ENCODE results near the gene MRE11. TPM values are rescaled to one million over a fixed set of nuclear protein-coding genes. Genes with fewer than 3 reads are reported as not detected.
A peak's percentile ranks its signal among the peaks of the same experiment; 100 is the strongest.
"Not testable (repeated sequence)": the region's sequence is repeated elsewhere in the genome, so short reads cannot be mapped to it uniquely, and the experiment has no call there.

MRE11 gene
- polyA plus RNA-seq, 3 donors, result 20.8 to 30.5 (median 30.2) TPM

DNA sequence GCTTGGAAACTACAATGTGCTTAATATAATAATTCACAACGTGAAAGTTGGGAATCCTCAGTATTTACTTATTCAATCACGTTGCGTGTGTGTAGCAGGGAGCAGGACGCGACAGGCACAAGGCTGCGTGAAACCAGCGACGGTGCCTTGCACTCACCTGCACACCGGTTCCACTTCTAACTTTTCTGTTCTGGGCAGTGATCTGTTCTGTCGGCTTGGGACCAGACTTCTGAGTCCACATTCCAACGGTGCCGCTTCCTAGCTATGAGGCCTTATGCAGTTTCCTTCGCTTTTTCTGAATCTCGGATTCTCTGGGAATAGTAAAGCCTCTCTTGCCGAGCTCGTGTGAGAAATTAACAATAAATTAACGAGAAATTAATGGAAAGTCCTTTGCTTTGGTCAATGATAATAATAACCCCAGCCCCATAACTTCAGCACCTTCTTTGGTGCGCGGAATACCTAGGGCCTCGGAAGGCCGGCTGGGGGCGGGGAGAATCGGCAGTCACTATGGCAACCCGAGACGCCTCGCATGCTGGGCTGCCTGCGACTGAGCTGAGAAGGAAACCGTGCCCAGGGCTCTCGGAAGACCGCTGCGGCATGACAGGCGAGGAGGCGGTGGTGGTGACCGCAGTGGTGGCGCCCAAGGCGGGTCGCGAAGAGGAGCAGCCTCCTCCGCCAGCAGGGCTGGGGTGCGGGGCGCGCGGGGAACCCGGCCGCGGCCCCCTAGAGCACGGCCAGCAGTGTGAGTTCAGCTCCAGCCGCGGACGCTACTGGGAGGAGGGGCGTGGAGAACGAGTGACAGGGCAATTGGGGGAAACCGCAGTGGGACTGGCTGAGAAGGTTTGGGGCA is 18.5 kb upstream of the MRE11 start, which contains the start of gene C11orf97:
Gene C11orf97, plus strand, starts transcription at position 530 of the 850 bp plus-strand sequence. Its CDS starts 68 bp downstream, at position 598.
- DNase-seq, result peak; percentile 53

DNA sequence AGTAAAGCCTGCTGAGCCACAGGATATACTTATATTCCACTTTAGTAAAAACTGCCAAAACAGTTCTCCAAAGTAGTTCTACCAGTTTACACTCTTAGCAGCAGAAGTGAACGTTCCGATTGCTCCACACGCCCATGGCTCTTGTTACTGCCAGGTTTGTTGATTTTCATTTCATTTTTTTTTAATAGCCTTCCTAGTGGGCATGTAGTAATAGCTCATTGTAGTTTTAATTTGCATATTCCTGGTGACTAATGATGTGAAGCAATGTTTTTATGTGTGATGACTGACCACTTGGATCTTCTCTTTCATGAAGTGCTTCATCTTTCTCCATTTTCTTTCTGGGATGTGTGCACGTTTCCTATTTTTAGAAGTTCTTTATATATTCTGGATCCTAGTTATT is 13.8 kb upstream of the MRE11 start:
- no peak for DNase-seq

DNA sequence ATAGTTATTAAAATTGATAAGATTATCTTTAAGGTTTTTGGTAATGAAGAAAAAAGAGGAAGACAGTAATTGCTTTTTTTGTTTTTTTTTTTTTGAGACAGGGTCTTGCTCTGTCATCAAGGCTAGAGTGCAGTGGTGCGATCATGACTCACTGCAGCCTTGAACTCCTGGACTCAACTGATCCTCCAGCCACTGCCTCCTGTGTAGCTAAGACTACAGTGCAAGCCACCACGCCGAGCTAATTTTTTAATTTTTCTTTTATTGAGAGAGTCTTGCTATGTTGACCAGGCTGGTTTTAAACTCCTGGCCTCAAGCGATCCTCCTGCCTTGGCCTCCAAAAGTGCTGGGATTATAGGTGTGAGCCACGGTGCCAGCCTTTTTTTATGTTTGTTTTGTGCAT is 12.9 kb upstream of the MRE11 start:
- not testable (repeated sequence) for DNase-seq

DNA sequence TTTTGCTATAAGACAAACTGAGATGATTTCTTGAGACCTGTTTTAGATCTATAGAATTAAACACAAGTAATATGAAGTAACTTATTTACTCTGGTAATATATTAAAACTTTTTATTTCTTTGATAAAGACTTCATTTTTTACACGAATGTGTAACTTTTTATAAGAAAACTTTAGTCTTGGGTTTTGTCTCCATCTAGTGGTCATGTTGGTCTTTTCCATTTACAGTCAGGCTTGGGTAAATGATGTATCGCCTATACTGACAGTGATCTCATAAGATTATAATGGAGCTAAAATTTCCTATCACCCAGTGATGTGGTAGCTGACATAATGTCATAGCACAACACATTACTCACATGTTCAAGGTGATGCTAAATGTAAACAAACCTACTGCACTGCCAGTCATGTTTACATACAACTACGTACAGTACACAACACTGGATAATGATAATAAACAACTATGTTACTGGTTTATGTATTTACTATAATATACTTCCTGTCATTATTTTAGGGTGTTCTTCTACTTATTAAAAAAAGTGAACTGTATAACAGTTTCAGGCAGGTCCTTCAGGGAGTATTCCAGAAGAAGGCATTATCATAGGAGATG is 11.1 kb upstream of the MRE11 start:
- DNase-seq, result no peak

DNA sequence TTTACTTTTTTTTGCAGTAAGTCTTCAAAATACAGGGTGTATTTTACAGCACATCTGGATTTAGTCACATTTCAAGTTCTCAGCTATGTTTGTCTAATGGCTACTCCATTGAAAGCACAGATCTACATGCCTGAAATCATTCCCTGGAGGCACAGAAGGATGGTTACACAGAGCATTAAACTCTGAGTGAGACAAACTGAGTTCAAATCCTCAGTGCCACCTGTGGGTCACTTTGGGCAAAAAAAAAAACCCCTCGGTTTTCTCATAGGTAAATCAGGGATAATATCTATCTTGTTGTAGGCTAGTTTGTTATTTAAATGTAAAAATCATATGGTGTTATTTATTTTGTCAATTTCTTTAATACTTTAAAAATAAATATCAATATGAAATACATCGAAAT is 7.9 kb upstream of the MRE11 start:
- no peak for DNase-seq

DNA sequence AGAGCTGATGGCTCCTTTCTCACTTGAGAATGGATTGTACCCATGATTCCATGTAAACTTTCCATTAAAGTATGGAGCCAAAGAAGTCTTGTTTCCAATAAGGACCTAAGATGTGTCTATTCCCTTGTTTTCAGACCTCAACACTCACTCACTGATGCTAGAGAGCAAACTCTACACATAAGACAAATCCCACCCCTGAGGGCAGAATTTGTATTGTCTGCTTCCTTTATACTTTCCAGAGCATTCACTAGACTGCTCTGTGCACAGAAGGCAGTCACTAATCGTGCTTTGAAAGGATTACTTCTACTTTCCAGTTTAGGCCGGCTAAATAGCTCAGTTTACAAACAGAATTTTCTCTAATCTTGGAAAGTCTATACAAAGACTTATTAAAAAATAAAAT is 6.5 kb upstream of the MRE11 start:
- no peak for DNase-seq

DNA sequence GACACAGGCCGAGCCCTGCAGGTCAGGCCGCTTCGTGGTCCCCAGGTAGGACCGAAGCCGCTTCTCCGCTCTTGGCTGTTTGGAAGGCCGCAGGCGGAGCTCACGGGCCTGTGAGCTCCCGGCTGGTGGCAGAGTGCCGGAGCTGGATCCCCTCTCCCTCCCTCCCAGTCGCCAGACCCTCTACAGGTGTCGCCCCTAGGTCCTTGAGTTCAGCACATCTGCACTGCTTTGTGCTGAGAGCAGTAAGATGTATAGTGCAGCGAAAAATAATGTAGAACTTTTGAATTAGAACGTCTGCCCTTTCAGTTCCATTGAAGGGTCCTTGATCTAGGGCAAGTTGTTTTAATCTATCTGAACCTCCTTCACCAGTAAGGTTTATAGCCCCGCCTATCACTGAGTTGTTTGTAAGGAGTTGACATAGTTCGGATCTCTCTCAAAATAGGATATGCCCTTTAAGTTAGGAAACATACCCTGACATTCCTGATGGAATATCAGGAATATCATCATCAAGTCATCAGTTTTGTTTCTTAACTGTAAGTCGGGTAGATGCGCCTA is 559 bp upstream of the MRE11 start:
- no peak for DNase-seq

DNA sequence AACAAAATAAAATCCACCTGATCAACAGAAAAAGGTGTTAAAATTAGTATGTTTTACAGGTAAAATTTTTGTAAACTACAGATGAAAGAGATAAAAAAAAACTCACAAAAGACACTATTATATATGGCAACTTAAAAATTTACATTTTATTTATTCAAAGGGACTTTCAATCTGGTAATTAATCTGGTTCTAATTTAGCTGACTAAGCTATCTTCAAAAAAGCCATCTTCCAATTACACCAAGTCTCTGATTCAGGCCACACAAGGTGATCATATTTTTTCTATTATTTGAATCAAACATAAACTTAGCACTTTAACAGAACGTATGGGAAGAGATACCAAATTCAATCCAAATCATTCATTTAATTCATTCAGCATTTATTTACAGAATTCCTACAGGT is 7.6 kb downstream of the MRE11 start:
- DNase-seq, result no peak

DNA sequence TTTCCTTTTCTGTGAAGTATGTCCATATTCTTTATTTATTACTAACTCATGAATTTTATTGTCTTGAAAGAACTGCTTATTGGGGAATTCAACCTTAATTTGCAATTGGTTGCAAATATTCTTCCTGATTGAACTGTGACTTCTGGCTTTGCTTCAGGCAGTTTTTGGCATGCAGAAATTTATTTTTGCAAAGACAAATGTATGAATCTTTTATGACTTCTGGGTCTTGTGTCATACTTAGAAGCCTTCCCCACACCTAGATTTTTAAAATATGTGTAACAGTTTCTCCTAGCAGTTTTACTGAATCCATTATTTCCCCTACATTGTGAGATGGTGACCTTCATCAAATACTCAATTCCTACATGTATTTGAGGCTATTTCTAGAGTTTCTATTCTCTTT is 12.3 kb downstream of the MRE11 start:
- no peak for DNase-seq

DNA sequence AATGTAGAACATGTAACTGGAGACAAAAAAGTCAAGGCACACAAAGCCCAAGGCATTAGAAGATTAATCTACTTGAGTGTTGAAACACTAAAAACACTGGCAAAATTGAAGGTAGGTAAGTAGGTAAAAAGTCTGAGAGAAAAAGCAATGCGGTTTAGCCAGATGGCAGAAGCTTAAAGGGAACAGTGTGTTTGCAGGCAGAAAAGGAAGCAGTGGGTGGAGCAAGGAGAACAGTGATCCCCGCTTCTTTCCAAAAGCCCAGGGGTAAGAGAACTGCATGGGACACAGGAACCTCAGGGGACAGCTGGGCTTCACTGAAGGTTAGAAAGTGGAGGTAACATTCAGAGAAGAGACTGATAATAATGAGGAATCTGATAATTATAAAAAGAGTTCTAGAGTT is 16.0 kb downstream of the MRE11 start:
- no peak for DNase-seq

DNA sequence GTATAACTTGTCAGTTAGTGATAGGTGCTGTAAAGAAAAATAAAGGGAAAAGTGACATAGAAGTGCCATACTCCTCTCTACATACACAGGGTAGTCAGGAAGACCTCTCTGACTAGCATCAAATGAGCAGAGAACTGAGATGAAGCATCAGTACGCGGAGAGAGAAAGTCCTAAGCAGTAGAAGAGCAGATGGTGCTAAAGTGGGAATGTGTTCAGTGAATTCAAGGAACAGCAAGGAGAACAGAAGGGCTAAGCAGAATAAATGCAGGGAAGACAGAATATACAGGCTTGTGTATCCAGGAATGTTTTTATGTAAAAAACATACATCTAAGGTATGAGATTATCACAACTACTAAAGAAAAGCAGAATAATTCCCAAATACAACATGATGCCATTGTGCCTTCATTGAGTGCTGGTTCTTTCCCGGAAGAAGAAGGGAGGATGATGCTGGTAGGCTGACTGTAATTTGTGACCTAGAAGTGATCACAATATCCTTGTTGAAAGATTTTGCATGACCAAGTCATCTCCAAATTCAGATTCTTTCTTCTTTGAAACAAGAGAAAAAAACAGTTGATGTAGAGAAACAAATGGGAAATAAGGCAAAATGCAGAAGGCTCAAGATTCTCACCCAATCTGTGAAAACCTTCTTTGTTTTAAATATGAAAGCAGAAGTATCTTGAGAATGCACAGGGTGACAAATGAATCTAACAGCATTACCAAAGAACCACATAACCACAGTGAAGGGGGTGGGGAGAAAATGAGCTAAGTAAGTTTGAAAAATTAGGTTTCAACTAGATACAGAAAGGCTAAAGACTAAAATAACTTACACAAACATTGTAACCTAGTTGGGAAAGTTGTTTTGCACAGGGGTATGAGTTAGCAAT is 20.5 kb downstream of the MRE11 start:
- no peak for DNase-seq

DNA sequence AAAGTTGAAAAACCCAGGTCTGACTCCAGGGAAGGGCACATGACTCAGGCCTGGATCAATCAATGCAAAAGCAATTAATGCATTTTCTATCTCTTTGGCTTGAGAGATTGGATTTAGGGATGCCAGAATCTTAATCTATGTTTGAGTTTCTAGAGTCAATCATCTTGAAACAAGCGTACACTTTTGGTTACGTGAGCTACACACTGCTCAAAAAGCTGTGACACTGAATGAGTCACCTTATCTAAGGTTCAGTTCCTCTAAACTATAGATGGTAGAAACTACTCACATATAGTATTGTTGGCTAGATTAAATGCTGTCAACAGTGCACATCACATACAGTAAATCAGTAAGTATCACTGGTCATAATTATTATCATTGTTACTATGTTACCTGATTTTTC is 24.2 kb downstream of the MRE11 start:
- DNase-seq, result no peak

DNA sequence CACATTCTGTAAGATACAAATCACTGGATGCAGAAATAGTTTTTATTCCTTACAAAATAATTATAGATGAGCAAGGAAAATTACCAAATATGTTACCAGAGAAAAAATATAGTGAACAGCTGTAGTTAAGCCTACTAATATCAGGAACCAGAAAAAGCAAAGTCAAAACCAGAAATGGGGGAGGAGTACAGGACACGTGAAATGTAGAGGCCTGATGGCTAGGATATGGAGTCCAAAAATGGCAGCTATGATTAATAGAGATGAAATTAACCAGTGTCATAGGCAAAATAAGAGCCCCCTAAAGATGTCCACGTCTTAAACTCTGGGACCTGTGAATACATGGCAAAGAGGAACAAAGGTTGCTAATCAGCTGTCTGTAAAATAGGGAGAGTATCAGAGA is 34.1 kb downstream of the MRE11 start:
- no peak for DNase-seq

DNA sequence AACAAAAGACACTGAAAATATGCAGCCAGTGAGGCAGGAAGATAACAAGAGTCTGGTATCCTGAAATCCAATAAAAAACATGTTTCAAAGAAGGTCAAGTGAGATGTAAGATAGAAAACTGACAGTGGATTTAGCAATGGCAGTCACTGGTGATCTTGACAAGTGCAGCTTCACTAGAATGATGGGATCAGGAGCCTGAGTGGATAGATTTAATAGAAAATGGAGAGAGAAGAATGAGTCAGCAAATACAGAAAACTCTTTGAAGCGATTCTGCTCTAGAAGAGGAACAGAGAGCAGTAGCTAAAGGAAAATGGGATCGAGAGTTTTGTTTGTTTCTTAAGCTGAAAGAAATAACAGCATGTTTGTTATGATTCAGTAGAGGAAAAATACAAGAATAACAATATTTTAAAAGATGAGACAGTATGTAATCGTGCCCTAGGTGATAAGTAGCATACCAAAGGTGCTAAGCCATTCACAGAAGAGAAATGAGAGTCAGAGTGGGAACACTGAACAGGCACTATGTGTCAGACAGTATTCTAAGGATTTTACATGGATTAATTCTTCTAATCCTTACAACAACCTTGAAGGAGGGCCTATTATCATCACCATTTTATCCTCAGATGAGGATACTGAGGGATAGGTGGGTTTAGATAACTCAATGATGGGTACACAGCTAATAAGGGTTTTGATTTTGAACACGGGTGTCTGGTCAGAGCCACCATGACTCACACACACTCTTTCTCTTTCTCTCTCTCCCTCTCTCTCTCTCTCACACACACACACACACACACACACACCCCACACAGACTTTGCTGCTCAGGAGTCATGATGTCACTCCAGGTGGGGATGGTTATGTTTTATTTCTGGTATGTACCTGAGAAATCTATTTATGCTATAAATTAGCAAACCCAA is 36.3 kb downstream of the MRE11 start:
- no peak for DNase-seq

DNA sequence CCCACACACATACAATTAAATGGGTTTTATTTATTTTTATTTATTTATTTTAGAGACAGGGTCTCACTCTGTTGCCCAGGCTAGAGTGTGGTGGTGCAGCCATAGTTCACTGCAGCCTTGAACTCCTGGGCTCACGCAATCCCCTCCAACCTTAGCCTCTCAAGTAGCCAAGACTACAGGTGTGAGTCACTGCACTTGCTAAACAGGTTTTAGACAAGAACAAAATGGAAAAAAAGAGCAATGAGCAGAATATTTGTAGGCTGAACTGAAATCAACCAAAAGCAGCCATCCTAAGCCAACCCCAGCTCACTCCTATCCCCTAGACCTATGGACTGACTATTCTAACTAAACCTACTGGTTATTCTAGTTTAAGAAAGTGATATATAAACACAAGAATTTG is 37.8 kb downstream of the MRE11 start:
- DNase-seq, result no peak

DNA sequence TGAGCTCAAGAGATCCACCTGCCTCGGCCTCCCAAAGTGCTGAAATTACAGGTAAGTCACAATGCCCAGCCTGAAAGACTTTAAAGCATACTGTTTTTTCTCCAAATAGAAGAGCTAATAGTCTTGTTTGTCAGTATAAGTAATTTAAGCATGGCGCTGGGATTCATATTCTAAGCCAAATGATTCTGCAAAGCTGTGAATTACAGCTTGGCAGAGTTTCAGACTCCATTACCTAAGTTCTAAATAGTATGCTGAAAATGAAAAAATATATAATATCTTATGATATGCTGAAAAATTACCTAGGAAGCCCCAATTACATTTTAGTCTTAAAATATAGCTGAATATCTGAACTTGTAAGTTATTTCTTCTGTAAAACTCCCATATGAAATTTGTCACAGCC is 39.3 kb downstream of the MRE11 start:
- no peak for DNase-seq

DNA sequence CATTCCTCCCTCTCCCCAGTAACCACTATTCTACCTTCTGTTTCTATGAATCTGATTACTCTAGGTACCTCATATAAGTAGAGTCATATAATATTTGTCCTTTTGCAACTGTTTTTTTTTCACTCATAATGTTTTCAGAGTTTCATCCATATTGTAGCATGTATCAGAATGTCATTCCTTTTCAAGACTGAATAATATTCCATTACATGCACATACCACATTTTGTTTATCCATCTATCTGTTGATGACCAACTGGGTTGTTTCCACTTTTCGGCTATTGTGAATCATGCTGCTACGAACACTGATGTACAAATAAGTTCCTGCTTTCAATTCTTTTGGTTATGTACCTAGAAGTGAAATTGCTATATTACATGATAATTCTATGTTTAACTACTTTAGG is 40.7 kb downstream of the MRE11 start:
- DNase-seq, result no peak

DNA sequence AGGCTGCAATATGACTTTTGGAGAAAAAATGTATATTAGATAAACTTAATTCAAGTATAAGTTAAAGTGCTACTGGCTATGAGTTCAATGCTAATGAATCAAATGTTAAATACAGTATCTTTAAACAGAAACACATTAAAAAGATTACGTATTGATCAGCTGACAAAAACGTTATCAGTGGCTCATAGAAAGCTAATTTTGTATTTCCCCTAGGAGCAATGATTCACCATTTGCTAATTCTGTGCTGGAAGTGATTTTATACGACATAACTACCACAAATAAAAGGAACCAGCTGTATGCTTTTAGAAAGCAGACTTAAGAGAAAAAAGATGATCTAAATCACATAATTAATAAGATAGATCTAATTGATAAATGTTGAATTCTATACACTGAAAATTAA is 43.6 kb downstream of the MRE11 start:
- no peak for DNase-seq

DNA sequence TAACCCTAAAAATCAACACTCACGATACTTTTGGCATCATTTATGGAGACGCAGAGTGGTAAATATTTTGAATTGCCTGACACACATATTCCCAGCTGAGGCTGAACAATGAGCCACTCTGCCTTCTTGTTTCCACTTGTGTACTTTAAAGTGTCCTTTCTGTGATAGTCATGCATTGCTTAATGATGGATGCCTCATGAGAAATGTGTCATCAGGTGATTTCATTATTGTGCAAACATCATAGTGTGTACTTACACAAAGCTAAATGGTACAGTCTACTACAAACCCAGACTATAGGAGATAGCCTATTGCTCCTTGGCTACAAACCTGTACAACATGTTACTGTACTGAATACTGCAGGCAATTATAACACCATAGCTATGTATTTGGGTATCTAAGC is 44.2 kb downstream of the MRE11 start:
- DNase-seq, result no peak

DNA sequence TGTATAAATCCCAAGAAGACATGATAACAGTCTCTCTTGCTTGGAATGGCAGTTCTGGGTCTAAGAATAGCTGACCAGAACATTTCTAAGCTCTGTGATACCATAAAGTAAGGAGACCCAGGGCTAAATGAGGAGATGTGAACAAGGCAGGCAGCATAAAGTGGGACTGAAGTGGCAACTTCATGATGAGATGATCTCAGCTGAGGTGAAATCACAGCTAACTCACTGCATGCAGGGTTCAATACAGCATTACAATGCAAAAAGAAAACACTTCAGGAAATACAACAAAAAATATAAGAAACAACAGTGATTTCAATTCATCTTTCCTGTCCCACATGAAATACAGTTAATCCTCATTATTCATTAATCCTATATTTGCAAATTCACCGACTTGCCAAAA is 44.6 kb downstream of the MRE11 start:
- no peak for DNase-seq

DNA sequence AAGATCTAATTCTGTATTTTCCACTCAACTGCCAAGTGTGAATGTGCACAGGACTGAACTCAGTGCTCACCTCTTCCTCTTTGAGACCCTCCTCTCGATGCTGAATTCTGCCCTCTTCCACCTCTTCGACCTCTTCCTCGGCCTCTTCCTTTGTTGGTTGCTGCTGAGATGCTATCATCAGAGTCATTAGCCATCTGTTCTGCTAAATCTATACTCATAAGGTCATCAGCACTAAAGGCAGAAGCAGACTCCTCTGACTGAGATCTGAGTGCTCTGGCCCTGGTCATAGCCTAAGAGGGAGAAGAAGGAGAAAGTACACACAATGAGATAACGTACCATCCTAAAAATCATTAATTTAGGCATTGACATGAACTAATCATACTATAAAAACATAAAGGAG is 46.5 kb downstream of the MRE11 start:
- DNase-seq, result no peak
